Activated gamma-delta T cell treated with anti-CD3 and anti-CD28 coated beads, Interleukin-2, amount 50 U/mL, for 16 hours (primary cell): ENCODE data around the gene ARL6IP1.
A peak's percentile ranks its signal among the peaks of the same experiment; 100 is the strongest.
"Not testable (repeated sequence)": the region's sequence is repeated elsewhere in the genome, so short reads cannot be mapped to it uniquely, and the experiment has no call there.

Experiments used
- DNase-seq: peaks from one replicate; pipeline ENCODE4 v3.0.0-alpha.2; 2020; ENCODE audit warnings: low read depth

ARL6IP1 gene

DNA sequence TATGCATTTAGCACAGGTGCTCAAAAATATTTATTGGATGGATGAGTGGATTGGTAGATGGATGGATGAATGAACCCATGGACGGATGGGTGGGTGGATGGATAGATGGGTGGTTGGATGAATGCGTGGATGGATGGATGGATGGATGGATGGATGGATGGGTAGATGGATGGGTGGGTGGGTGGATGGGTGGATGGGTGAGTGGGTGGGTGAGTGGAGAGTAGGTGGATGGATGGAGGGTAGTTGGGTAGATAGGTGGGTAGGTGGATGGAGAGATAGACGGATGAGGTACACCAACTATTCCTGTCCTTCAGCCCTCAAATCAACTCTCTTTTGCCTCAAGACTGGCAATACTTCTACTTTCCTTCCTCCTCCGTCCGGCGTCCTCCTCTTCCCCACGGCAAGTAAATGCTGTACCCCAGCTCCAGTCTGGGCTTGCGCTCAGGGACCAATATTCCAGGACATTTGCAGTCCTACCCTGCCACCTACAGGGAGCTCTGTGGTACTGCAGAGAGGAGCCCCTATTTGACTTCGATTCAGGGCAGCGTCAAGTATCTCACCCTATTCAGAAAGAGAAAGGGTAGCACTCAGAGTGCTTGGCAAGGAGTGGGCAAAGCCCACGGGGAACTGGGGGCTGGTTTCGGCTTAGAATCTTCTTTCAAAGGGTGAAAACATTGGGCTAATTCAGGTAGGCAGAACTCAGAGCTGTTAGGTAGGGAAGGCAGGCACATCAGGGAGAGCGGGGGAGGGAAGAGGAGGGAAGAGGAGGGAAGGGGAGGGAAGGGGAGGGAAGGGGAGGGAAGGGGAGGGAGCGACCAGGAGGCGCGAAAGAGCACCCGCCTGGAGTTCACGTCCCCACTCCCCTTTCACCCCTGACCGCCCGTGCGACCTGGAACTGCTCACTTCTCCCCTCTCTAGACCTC lies 41.5 kb downstream of the ARL6IP1 start:
- DNase-seq, result peak; percentile 16

GRCh38 chr16:18757960-18758660 lies 43.2 kb downstream of the ARL6IP1 start:
- DNase-seq, result not testable (repeated sequence)

DNA sequence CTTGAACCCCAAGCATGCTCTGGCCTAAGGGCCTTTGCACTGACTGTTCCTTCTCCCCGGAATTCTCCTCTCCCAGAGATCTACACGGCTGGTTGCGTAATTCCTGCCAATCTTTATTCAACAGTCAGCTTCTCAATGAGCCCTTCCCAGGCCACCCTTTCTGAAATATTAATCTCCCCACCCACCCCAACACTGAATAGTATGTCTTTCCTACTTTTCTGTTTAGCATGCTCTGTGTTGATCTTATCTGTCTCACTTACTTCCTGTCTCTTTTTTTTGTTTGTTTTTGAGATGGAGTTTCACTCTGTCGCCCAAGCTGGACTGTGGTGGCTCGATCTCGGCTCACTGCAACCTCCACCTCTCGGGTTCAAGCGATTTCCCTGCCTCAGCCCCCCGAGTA lies 44.7 kb downstream of the ARL6IP1 start:
- DNase-seq, result not testable (repeated sequence)

GRCh38 chr16:18742870-18743269 lies 58.5 kb downstream of the ARL6IP1 start:
- not testable (repeated sequence) for DNase-seq
